AG20443 (cell line): Measurements from ENCODE around the gene PIGX.
A peak's percentile ranks its signal among the peaks of the same experiment; 100 is the strongest.
"Not testable (repeated sequence)": the region's sequence is repeated elsewhere in the genome, so short reads cannot be mapped to it uniquely, and the experiment has no call there.

ENCODE experiments used
- DNase-seq: peaks from one replicate; pipeline ENCODE4 v3.0.0; 2012; ENCODE audit warnings: low spot score, mixed read lengths

The PIGX gene

GRCh38 chr3:196706327-196706726, 5.8 kb upstream of the PIGX start:
- DNase-seq = no peak

GRCh38 chr3:196706731-196707130, 5.4 kb upstream of the PIGX start:
- no peak for DNase-seq

DNA sequence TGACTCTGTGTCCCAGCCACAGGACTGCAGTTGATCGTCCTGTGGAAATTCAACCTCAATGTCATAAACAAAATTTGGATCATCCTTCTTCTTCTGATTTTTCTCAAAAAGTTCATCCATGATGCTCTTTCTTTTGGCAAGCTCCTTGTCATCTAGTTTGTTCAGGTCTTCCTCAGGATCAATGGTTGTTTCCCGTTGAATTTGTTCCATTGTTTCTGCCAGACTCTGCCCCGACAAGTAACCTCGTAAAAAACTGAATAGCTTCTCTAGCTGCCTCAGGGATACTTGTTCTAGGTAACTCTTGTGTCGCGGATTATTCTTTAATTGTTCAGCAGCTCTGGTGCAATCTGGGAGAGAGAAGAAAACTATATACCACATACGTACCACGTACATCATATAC, 4.6 kb upstream of the PIGX start:
- DNase-seq = no peak

GRCh38 chr3:196708467-196708866, 3.7 kb upstream of the PIGX start:
- DNase-seq = no peak

GRCh38 chr3:196712514-196713413, 587 bp downstream of the PIGX start:
- DNase-seq = peak; percentile 93

- not testable (repeated sequence) for DNase-seq
Observed at GRCh38 chr3:196717162-196717561, 5.0 kb downstream of the PIGX start.

GRCh38 chr3:196721097-196721496, 8.9 kb downstream of the PIGX start:
- no peak for DNase-seq

DNA sequence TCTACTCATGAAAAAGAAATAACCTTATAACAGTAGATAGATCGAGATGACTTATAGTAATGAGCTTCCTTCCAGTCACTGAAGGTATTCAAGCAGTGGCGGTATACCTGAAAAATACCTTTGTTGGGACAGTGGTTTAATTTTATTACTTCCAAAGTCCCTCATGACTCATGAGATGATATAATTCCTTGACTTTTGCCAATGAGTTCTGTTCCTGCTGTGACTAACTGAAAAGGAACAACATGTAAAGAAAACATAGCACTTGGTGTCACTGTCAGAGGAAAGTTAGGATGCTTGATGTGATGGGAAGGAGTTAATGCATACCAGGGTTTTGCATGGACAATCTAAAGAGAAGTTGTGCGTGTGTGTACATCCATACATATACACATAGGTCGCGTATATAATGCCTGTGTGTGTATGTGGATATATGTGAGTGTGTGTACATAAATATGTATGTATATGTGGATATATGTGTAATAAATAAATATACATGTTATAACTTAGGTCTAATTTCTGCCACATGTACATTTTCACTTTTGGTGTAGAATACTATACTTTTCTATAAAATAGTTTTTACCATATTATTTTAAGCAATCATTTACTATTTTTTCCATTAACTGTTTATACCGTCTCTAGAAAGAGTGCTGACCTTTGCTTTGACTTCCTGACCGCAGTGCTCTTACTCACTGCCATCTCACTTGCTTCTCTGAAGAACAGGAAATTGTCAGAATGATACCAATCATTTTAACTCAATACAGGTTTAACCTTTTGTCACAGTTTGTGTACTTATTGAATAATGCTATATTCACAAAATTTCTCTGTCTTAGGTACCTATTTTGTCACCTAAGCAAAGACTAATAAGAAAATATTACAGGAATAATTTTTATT, 14.9 kb downstream of the PIGX start:
- peak; percentile 14 for DNase-seq

- DNase-seq = no peak
Observed at GRCh38 chr3:196735751-196736150, 23.6 kb downstream of the PIGX start.

DNA sequence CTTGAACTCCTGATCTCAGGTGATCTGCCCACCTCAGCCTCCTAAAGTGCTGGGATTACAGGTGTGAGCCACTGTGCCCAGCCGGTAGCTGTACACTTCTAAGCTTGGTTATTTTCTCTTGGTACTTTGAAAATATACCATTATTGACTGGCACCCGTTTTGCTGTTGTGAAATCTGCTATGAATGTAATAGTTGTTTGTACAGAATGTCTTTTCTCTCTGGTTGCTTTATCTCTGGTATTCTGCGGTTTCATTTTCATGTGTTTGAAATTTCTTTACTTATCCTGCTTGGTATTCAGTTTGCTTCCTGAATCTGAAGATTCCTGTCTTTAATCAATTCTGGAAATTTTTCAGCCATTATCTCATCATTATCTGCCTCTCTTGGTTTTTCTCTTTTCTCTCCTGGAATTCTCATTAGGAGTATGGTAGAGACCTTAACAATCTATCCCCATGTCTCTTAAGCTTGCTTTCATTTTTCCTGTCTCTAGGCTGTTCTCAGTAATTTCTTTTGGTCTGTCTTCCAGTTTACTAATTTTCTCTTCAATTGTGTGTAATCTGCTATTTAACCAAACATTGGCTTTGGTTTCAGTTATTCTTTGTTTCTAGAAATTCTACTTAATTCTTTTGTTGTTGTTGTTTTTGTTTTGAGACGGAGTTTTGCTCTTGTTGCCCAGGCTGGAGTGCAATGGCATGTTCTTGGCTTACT, 24.6 kb downstream of the PIGX start:
- no peak for DNase-seq

DNA sequence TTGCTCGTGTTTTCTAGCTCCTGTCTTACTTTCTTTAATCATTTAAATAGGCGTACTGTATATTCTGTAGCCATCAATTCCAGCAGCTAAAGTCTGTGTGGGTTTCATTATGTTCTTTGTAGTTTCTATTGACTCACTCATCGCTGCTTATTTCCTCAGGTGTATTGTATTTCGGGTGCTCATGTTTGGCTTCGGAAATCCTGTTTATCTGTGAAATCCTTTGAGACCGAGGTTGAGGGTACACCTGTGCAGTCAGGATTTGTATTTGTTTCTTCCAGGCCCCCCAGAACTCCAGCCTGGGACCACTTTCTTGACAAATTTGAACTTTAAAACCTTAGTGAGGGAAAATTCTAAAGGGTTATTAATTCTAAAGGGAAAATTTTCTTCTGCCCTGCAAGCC, 25.5 kb downstream of the PIGX start:
- no peak for DNase-seq

DNA sequence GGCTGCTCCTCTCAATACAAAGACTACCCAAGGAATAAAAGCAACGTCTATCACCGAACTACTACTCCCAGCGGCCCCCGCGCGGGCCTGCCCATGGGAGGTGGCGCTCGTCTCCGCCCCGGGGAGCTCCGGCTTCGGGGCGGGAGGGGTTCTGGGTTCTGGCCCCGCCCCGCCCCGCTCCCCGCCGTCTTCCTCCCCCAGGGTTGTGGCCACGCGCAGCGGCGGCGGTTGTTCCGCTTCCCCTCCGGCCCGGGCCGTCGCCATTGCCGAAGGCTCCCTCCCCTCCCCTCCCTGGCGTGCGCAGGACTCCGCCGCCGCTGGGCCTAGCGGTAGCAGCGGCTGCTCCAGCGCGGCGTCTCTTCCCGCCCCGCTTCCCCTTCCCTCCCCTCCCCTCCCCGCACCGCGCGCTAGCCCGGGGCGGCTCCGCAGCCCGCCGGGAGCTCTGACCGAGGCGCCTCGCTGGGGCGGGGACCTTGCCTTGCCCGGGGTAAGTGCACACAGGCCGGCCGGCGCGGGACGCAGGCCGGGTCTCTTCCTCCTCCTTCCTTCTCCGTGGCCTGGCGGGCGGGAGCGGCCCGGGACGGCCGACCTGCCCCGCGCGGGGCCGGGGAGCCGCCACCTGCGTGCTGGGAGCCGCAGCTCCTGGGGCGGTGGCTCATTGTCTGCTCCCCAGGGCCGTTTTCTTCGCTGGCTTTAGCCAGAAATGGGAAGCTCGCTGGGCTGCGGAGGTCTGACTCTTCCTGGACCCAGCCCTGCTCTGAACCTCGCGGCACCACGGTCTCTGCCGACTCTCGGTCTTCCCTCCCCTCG, 27.7 kb downstream of the PIGX start, which contains the start of gene PAK2:
Gene PAK2, plus strand, starts transcription at position 187 of the 810 bp plus-strand sequence. CDS start 42,790 bp downstream, outside the sequence.
- DNase-seq = peak; percentile 96

- peak; percentile 51 for DNase-seq
Observed at GRCh38 chr3:196740481-196741248, 28.5 kb downstream of the PIGX start.

DNA sequence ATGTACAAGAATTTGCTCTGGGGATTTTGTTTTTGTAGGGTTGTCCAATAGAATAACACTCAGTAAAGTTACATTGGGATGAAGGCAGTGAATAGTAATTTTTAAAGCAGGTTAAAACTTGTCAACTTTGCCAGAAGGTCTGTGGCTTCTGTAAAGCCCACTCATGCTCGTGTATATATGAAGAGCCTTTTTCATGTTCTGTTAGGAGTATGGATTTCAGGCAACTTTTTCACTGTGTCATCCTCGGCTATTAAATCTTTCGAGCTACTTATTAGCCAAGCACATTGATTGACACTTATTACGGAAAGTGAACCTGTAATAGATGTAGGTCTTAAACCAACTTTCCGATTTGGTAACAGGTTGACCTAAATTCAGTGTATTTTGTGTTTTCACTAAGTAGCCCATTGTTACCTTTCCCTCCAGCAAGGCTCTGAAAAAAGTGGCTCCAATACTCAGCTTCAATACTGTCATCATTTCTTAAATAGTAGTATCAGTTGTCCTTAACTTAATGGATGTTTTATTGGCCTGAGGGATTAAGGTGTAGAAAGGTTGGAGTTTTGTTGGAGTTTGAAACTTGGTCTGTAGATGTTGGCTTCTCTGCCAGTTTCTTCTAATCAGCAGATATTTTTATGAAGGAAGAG, 29.2 kb downstream of the PIGX start:
- no peak for DNase-seq

DNA sequence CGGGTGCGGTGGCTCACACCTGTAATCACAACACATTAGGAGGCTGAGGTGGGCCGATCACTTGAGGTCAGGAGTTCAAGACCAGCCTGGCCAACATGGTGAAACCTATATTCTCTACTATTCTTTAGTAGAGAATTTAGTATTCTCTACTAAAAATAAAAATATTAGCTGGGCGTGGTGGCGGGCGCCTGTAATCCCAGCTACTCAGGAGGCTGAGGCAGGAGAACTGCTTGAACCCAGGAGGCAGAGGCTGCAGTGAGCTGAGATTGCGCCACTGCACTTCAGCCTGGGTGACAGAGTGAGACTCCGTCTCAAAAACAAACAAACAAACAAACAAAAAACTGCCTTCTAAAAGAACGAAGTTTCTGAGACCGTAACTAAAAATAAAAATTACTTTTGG, 31.4 kb downstream of the PIGX start:
- not testable (repeated sequence) for DNase-seq

DNA sequence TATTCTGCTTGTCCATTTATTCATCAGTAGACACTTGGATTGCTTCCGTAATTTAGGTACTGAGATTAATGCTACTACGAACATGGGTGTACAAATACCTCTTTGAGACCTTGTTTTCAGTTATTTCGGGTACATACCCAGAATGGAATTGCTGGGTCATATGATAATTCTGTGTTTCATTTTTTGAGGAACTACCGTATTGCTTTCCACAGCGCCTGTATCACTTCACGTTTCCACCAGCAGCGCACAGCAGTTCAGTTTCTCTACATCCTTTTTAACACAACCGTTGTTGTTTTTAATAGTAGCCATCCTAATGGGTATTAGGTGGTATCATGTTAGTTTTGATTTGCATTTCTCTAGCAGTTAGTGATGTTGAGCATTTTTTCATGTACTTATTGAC, 36.9 kb downstream of the PIGX start:
- DNase-seq = no peak

DNA sequence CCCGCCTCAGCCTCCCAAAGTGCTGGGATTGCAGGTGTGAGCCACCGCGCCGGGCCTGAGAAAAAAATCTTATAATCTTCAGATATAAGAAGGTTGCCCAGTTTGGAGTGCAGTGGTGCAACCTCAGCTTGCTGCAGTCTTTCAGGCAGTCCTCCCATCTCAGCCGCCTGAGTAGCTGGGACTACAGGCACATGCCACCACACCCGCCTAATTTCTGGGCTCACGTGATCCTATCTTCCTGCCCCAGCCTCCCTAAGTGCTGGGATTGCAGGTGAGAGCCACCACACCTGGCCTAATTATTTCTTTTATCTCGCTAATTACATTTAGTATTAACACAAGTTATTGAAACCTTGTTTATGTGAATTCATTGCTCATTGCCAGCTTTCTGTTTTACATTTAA, 41.0 kb downstream of the PIGX start:
- DNase-seq = no peak

GRCh38 chr3:196754091-196754981, 42.2 kb downstream of the PIGX start:
- no peak for DNase-seq

GRCh38 chr3:196756732-196757131, 44.6 kb downstream of the PIGX start:
- DNase-seq = no peak
